NCI-H1694 treated with DMSO at 0.1 percent for 48 hours (cell line): ENCODE measurements around the gene AR.

ENCODE experiments used
- DNase-seq: peaks from one replicate; lab custom pipeline; 2025; lab: John Stamatoyannopoulos, UW

The AR gene

GRCh38 chrX:67563469-67564448 lies 19.9 kb downstream of the AR start:
- DNase-seq: no peak

DNA sequence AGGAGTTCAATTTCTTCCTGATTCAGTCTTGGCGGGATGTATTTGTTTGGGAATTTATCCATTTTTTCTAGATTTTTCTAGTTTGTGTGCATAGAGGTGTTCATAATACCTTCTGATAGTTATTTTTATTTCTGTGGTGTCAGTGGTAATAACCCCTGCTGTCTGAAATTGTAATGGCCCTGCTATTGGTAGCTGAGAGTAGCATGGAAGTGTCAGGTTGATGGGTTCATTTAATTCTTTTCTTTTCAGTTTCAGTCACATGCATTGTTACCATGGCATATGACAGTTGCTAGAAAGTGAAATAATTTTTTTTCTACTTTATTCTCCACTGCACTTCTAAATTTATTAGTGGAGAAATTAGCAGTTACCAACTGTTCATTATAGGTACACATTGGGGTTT lies 20.7 kb downstream of the AR start:
- no peak for DNase-seq

- DNase-seq: no peak
Observed at GRCh38 chrX:67568769-67569168, 24.9 kb downstream of the AR start.

GRCh38 chrX:67570839-67571238 lies 27.0 kb downstream of the AR start:
- DNase-seq: no peak

GRCh38 chrX:67574696-67575095 lies 30.9 kb downstream of the AR start:
- no peak for DNase-seq

DNA sequence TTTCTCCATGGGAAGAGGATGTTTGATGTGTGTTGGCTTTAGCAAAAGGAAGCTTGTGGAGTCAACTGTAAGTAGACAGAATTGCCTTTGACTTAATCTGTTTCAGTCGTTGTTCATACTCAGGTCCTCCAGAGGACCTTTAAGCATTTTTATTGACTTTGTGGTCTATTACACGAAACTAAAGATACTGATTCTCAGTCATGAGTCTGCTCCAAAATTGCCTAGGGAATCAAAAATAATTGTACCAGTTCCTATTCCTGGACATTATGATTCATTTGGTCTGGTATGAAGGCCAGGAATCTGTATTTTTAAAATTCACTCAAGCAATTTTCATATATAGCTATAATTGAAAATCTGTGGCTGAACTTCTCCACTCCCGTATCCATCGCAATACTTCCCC lies 38.6 kb downstream of the AR start:
- DNase-seq: no peak

- no peak for DNase-seq
Observed at GRCh38 chrX:67583171-67583570, 39.4 kb downstream of the AR start.

GRCh38 chrX:67585401-67585800 lies 41.6 kb downstream of the AR start:
- no peak for DNase-seq

DNA sequence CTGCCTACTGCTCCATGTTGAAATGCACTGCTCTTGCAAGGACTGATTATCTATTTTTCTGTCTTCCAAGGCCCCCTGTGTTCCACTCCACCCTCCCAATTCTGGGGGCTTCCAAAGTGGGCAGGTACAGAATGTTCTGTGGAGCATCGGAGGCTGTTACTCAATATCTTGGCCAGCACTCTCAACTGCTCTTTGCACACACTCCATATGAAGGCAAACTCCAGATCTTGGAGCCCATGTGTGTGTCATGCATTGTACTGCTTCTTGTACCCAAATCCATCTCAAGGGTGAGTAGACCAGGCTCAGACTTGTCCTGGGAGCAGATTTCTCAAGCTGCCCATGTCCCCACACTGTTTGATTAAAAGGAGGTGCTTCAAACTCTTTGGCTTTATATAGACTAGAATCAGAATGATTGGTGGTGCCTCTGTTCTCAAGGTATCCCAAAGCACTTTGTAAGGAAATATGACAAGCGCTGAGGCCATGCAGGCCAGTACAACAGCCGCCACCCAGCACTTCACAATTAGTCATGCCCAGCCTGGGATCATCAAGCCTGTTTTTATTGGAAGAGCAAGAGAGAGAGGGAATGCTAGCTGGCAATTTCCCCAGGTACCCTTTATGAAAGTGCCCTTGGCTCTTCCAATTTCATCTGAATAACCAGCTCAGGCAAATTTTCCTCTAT lies 44.3 kb downstream of the AR start:
- DNase-seq: no peak

GRCh38 chrX:67596839-67597790 lies 53.3 kb downstream of the AR start:
- DNase-seq: no peak

- no peak for DNase-seq
Observed at GRCh38 chrX:67599532-67599931, 55.7 kb downstream of the AR start.

DNA sequence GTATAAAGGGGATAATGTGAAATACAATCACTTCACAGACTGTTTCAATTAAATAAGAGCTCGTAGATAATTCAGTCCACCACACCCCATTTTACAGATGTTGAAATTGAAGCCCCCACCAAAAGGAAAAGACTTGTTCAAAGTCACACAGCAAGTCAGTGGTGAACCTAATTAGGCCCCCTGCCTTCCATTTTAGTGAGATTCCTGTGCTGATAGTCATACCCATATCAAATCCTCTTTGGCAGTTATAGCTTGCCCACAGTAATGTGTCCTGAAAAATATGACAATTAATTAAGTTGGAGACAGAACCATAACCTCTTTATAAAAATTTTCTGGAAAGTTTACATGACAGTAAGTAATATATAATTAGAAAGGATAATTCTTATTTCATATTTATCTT lies 58.0 kb downstream of the AR start:
- no peak for DNase-seq

- no peak for DNase-seq
Observed at GRCh38 chrX:67604979-67605703, 61.3 kb downstream of the AR start.

DNA sequence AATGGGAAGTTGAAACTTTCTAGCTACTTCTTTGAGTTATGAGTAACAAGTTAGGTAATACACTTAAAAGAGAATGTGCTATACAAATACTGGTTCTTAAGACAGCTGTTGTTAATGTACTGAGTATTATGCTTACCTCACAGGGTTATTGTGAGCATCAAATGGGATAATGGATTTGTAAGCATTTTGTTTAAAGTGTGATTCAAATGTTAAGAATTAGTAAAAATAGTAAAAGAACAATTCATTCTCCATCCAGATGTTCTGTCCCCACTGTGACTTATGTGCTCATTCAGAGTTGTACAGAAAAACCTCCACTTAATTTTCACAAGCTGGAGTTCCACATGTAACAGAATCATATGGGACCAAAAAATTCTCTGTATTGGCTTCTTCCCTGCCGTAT lies 63.6 kb downstream of the AR start:
- no peak for DNase-seq

GRCh38 chrX:67610282-67610681 lies 66.5 kb downstream of the AR start:
- DNase-seq: no peak

- DNase-seq: no peak
Observed at GRCh38 chrX:67612231-67612630, 68.4 kb downstream of the AR start.

DNA sequence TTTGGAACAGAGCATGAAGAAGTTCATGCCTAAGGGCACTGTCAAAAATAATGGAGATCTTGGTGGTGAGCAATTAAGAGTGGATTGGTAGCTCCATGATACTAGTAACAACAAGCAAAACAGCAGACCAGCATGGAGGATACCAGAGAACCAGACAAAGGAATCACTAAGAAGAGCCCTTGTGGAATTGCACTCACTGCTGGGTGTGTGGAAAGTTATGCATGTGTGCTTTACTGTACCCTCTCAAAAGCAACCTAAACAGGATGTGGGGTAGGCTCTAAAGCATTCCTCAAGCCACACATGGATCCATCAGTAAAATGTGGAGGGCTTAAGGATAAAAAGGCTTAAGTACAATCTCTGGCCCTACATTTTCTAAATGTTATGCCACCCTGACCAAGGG lies 69.5 kb downstream of the AR start:
- DNase-seq: no peak

DNA sequence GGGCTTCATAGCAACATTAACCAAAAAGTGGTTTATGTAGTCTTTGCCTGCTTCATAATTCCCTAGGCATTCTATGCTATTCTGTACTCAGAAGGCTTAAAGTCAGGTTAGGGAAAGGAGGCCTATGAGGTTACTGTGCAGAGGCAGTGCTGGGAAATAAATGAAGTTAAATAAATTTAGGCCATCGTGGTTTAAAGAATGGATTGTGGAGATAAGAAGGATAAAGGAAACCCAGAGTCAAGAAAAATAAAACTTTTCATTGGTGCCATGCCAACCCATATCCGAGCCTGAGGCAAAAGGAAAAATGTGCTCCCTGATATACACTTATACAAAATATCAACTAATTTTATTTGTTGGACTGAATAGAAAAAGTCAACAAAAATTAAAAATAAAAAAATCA lies 70.2 kb downstream of the AR start:
- no peak for DNase-seq

- DNase-seq: no peak
Observed at GRCh38 chrX:67614423-67614822, 70.6 kb downstream of the AR start.

DNA sequence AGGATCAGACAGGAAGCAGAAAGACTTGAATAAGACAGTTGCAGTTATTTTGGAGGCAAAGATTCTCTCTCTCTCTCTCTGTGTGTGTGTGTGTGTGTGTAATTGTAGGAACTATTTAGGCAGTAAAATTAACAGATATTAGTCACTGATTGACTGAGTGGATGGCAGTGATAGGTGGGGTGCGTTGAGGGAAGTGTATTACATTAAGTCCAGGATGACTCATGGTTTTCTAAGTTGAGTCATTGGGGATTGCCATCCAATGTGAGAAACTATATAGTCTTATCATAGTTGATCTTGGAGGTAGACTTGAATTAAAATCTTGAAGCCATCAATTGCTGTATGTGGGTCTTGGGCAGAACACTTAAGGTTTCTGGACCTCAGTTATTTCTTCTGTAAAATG lies 75.4 kb downstream of the AR start:
- DNase-seq: no peak

DNA sequence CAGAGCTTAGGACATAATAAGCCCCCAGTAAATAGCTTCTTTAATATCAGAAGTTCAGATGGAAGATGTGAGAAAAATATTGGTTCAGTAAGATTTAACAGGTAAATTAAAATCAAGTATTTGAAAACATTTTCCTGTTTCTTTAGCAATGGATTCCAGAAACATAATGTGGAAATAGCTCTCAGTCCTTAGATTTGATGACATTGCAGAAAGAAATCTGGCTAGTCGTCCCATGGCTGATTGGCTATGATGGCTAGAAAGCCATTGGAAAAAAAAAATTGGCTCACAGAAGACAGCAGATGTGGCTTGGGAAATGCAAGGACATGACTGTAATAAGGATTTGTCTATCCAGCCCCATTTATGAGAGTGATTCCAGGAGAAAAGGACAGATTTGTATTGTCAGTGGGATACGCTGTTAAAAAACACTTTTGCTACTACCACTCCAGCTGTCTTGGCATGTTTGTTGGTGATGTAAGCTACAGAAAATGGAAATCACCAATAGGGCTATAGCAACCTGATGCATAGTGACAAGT lies 78.3 kb downstream of the AR start:
- DNase-seq: no peak
